Neural cell (in vitro differentiated cells): ENCODE results near the gene TTC1. TPM values are rescaled to one million over a fixed set of nuclear protein-coding genes. Genes with fewer than 3 reads are reported as not detected.

ENCODE experiments used
- H2AFZ ChIP-seq: fragments of 200-600, 300-800 bp; sonication (generic), shearing (Covaris generic); 2 replicates; pipeline ENCODE4 v1.6.0; 2014; ENCODE audit warnings: low read depth, mild to moderate bottlenecking, antibody characterized with exemption, low read length, moderate library complexity
- H3F3A ChIP-seq: fragments of 200-600 bp; shearing (Covaris generic); 2 replicates; pipeline ENCODE4 v1.6.1; 2016; ENCODE audit warnings: mild to moderate bottlenecking, moderate library complexity, mixed read lengths, antibody characterized with exemption, low read length; ENCODE audit not compliant: insufficient read depth, poor library complexity, severe bottlenecking
- H3K27ac ChIP-seq: fragments of 200-600, 300-800 bp; sonication (generic), shearing (Covaris generic); 2 replicates; pipeline ENCODE4 v1.5.1; 2014; ENCODE audit warnings: mild to moderate bottlenecking, low read length, moderate library complexity
- H3K27me3 ChIP-seq: fragments of 300-800, 200-600 bp; sonication (generic), shearing (Covaris generic); 2 replicates; pipeline ENCODE4 v1.6.0; 2014; ENCODE audit warnings: mild to moderate bottlenecking, low read depth, low read length, moderate library complexity; ENCODE audit not compliant: insufficient read depth
- H3K36me3 ChIP-seq: fragments of 300-800, 200-600 bp; sonication (generic), shearing (Covaris generic); 2 replicates; pipeline ENCODE4 v1.5.1; 2014; ENCODE audit warnings: mild to moderate bottlenecking, antibody characterized with exemption, low read length, moderate library complexity; ENCODE audit not compliant: insufficient read depth
- H3K4me2 ChIP-seq: fragments of 300-800, 200-600 bp; sonication (generic), shearing (Covaris generic); 2 replicates; pipeline ENCODE4 v1.6.0; 2014; ENCODE audit warnings: mild to moderate bottlenecking, low read length
- H3K4me3 ChIP-seq: fragments of 300-800, 200-600 bp; sonication (generic), shearing (Covaris generic); 2 replicates; pipeline ENCODE4 v1.5.1; 2014; ENCODE audit warnings: mild to moderate bottlenecking, low read length, moderate library complexity
- H3K79me2 ChIP-seq: fragments of 200-600 bp; shearing (Covaris generic); replicated peaks from 2 replicates; pipeline ENCODE4 v1.6.0; 2014; ENCODE audit warnings: mild to moderate bottlenecking, low read length, moderate library complexity; ENCODE audit not compliant: insufficient read depth
- H3K9ac ChIP-seq: fragments of 300-800, 200-600 bp; sonication (generic), shearing (Covaris generic); 2 replicates; pipeline ENCODE4 v1.6.1; 2016; ENCODE audit warnings: mild to moderate bottlenecking, low read length, mixed read lengths
- H3K9me2 ChIP-seq: fragments of 200-600 bp; shearing (Covaris generic); 2 replicates; pipeline ENCODE4 v1.6.1; 2016; ENCODE audit warnings: mild to moderate bottlenecking, low read length, mixed read lengths; ENCODE audit not compliant: insufficient read depth
- H3K9me3 ChIP-seq: fragments of 200-600, 300-800 bp; sonication (generic), shearing (Covaris generic); 2 replicates; pipeline ENCODE4 v1.6.1; 2016; ENCODE audit warnings: mild to moderate bottlenecking, mixed run types, low read length, moderate library complexity, mixed read lengths
- H4K20me1 ChIP-seq: fragments of 200-600 bp; shearing (Covaris generic); 2 replicates; pipeline ENCODE4 v1.6.1; 2016; ENCODE audit warnings: mild to moderate bottlenecking, mixed run types; ENCODE audit not compliant: insufficient read depth
- EP300 ChIP-seq: fragments of 450-650 bp; conservative IDR thresholded peaks from 2 replicates; pipeline ENCODE4 v1.6.1; 2014; ENCODE audit warnings: antibody characterized with exemption, mild to moderate bottlenecking, moderate library complexity; ENCODE audit not compliant: poor library complexity, severe bottlenecking
- EZH2 ChIP-seq: fragments of 200-600, 300-800 bp; shearing (Covaris generic), sonication (generic); IDR thresholded peaks from 2 replicates; pipeline ENCODE4 v1.6.1; 2014; ENCODE audit warnings: antibody characterized with exemption, low read length, borderline replicate concordance, mild to moderate bottlenecking; ENCODE audit not compliant: insufficient read depth, poor library complexity, severe bottlenecking
- MXI1 ChIP-seq: fragments of 450-650 bp; conservative IDR thresholded peaks from 2 replicates; pipeline ENCODE4 v1.6.1; 2014; ENCODE audit warnings: antibody characterized with exemption, mild to moderate bottlenecking; ENCODE audit not compliant: poor library complexity, severe bottlenecking
- POLR2AphosphoS5 ChIP-seq: IDR thresholded peaks from 2 replicates; pipeline ENCODE4 v1.6.1; 2012
- RAD21 ChIP-seq: fragments of 450-650 bp; conservative IDR thresholded peaks from 2 replicates; pipeline ENCODE4 v1.6.1; 2014; ENCODE audit warnings: antibody characterized with exemption, mild to moderate bottlenecking, moderate library complexity
- SMC3 ChIP-seq: fragments of 450-650 bp; conservative IDR thresholded peaks from 2 replicates; pipeline ENCODE4 v1.6.1; 2014; ENCODE audit warnings: antibody characterized with exemption, mild to moderate bottlenecking, moderate library complexity; ENCODE audit not compliant: poor library complexity
- TAF1 ChIP-seq: IDR thresholded peaks from 2 replicates; pipeline ENCODE4 v1.6.1; 2012; ENCODE audit warnings: low read depth
- polyA plus RNA-seq: library from polyadenylated mRNA; depleted of rRNA; stranded (reverse); fragments of >200 nt; gene quantifications from 2 replicates; pipeline ENCODE4 v1.2.3, GENCODE V29; 2014
- TF ChIP-seq, protein P1 (sequence below): IDR thresholded peaks from 2 replicates; pipeline ENCODE4 v1.6.1; 2012; ENCODE audit warnings: borderline replicate concordance
- TF ChIP-seq, protein P2 (sequence below): fragments of 450-650 bp; IDR thresholded peaks from 2 replicates; pipeline ENCODE4 v1.5.1; 2014; ENCODE audit warnings: antibody characterized with exemption, mild to moderate bottlenecking, moderate library complexity; ENCODE audit not compliant: poor library complexity, severe bottlenecking

Gene TTC1
- polyA plus RNA-seq, 1 donor from 2014 or later, result 74.0 TPM

DNA sequence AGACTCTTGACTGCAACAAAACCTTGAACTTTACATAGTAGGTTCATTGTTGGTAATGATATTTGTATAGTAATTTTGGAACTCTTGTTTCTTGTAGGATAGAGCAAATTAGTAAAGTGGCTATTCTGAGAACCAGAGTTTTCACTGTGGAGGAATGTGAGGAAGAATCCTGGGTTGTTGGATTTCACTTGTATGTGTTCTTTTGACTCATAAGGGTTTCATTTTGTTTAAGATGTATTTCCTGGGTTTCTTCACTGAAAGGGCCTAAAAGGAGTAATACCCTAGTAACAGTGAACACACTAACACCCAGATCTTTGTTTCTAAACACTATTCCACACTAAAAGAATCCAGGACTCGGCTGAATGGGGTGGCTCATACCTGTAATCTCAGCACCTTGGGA, 20.1 kb downstream of the TTC1 start:
- no peak overlapping the region for H2AFZ ChIP-seq
- TF ChIP-seq TAF1 (no peak), MXI1 (no peak), EP300 (no peak), POLR2AphosphoS5 (no peak), SMC3 (no peak), RAD21 (no peak), EZH2 (no peak)
- TF ChIP-seq, protein P1, sequence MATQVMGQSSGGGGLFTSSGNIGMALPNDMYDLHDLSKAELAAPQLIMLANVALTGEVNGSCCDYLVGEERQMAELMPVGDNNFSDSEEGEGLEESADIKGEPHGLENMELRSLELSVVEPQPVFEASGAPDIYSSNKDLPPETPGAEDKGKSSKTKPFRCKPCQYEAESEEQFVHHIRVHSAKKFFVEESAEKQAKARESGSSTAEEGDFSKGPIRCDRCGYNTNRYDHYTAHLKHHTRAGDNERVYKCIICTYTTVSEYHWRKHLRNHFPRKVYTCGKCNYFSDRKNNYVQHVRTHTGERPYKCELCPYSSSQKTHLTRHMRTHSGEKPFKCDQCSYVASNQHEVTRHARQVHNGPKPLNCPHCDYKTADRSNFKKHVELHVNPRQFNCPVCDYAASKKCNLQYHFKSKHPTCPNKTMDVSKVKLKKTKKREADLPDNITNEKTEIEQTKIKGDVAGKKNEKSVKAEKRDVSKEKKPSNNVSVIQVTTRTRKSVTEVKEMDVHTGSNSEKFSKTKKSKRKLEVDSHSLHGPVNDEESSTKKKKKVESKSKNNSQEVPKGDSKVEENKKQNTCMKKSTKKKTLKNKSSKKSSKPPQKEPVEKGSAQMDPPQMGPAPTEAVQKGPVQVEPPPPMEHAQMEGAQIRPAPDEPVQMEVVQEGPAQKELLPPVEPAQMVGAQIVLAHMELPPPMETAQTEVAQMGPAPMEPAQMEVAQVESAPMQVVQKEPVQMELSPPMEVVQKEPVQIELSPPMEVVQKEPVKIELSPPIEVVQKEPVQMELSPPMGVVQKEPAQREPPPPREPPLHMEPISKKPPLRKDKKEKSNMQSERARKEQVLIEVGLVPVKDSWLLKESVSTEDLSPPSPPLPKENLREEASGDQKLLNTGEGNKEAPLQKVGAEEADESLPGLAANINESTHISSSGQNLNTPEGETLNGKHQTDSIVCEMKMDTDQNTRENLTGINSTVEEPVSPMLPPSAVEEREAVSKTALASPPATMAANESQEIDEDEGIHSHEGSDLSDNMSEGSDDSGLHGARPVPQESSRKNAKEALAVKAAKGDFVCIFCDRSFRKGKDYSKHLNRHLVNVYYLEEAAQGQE, result no peak
- TF ChIP-seq, protein P2, sequence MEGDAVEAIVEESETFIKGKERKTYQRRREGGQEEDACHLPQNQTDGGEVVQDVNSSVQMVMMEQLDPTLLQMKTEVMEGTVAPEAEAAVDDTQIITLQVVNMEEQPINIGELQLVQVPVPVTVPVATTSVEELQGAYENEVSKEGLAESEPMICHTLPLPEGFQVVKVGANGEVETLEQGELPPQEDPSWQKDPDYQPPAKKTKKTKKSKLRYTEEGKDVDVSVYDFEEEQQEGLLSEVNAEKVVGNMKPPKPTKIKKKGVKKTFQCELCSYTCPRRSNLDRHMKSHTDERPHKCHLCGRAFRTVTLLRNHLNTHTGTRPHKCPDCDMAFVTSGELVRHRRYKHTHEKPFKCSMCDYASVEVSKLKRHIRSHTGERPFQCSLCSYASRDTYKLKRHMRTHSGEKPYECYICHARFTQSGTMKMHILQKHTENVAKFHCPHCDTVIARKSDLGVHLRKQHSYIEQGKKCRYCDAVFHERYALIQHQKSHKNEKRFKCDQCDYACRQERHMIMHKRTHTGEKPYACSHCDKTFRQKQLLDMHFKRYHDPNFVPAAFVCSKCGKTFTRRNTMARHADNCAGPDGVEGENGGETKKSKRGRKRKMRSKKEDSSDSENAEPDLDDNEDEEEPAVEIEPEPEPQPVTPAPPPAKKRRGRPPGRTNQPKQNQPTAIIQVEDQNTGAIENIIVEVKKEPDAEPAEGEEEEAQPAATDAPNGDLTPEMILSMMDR, result no peak
- H3K9me2 ChIP-seq, result no peaks in the 10 kb centered on the region
- no peaks in the 10 kb centered on the region for H3K27me3 ChIP-seq
- H3K36me3 ChIP-seq, result peaks cover 16% of the 10 kb centered on the region
- H3K9me3 ChIP-seq, result no peaks in the 10 kb centered on the region
- no peaks in the 10 kb centered on the region for H3K79me2 ChIP-seq
- no peak overlapping the region for H3K4me2 ChIP-seq
- no peak overlapping the region for H3K4me3 ChIP-seq
- H3F3A ChIP-seq, result no peaks in the 10 kb centered on the region
- no peak overlapping the region for H3K9ac ChIP-seq
- H3K27ac ChIP-seq, result no peak overlapping the region
- no peaks in the 10 kb centered on the region for H4K20me1 ChIP-seq

DNA sequence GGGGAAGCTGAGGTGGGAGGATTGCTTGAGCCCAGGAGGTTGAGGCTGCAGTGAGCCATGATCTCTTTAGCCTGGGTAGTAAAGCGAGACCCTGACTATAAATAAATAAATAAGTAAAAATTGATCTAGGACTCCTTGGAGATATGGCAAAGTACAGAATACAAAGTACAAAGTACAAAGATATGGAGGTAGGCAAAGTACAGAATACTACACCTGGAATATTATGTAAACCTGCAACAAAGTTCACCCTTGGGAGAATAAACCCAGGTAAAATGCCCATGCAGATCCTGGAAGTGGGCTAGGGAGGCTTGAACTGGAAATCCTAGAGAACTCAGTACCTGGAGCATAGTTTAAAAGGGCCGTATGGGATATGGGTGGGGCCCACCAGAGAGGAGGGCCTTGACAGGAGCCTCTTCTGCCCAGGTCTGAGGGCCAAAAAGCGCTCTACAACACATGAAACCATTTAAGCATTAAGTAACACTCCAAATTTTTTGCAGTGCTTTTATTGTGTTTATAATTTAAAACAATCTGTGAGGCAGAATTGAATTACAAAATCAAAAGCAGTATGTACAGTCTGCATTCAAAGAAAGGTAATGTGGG, 20.7 kb downstream of the TTC1 start:
- H3K27ac ChIP-seq, result no peak overlapping the region
- no peak overlapping the region for H3K4me2 ChIP-seq
- H3K36me3 ChIP-seq, result peaks cover 16% of the 10 kb centered on the region
- H3K27me3 ChIP-seq, result no peaks in the 10 kb centered on the region
- TF ChIP-seq POLR2AphosphoS5, result no peak
- TF ChIP-seq TAF1, result no peak
- TF ChIP-seq MXI1, result no peak
- no peak for TF ChIP-seq SMC3
- TF ChIP-seq, protein P1, result no peak
- no peak for TF ChIP-seq EZH2
- TF ChIP-seq, protein P2, result no peak
- TF ChIP-seq RAD21, result no peak
- TF ChIP-seq EP300, result no peak
- no peaks in the 10 kb centered on the region for H3K9me2 ChIP-seq
- no peaks in the 10 kb centered on the region for H4K20me1 ChIP-seq
- no peak overlapping the region for H3K4me3 ChIP-seq
- no peaks in the 10 kb centered on the region for H3F3A ChIP-seq
- H3K9me3 ChIP-seq, result no peaks in the 10 kb centered on the region
- no peaks in the 10 kb centered on the region for H3K79me2 ChIP-seq
- no peak overlapping the region for H3K9ac ChIP-seq
- no peak overlapping the region for H2AFZ ChIP-seq
